ENCODE results near the gene SLC26A8. TPM values are rescaled to one million over a fixed set of nuclear protein-coding genes. Genes with fewer than 3 reads are reported as not detected.
A peak's percentile ranks its signal among the peaks of the same experiment; 100 is the strongest.

SLC26A8 gene
- total and polyA plus RNA-seq, 2 of the 13 experiments (the other 11 are each of a cell fraction or from before 2014, with no cell fraction given) = 0.46 TPM; not detected in 1

DNA sequence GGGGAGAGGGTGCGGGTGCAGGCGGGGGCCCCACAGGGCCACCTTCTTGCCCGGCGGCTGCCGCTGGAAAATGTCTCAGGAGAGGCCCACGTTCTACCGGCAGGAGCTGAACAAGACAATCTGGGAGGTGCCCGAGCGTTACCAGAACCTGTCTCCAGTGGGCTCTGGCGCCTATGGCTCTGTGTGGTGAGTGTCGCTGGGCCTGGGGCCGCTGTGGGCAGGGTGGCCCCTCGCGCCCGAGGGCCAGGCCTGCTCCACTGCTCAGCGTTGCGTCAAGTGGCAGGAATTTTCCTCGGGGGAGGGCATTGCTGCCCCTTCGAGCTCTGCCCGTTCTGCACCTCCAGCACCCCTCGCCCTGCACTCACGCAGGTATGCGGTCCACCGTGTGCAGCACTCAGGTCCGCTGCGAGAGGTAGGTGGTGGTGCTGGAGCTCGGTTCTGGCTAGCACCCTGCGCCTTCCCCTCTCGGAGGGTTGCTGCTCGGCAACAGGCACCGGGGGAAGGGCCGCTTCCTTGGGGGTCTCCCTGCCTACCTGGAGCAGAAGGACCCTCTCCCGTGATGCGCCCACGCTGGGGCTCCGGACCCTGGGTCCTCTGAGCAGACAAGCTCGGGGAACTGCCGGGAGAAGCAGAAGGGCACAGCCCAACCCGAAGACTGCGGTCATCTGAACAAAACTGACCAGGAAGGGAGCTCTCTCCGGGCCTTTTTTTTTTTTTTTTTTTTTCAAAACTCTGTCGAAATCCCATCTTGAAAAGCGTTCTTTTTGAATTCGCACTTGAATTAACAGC lies 3.8 kb upstream of the SLC26A8 start (continued):
- TF ChIP-seq, protein P1, sequence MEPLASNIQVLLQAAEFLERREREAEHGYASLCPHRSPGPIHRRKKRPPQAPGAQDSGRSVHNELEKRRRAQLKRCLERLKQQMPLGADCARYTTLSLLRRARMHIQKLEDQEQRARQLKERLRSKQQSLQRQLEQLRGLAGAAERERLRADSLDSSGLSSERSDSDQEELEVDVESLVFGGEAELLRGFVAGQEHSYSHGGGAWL (CRISPR knock-in tag; IDR thresholded peaks at IDR 0.05) = 0 out of 2 replicates have a peak, but pooled peaks have one; percentile 13
- no peak for TF ChIP-seq MTF1 (CRISPR knock-in tag; IDR thresholded peaks at IDR 0.05)
- peak; percentile 7; the same call in 1 of the 2 replicates for TF ChIP-seq RXRB (CRISPR knock-in tag; IDR thresholded peaks at IDR 0.05; ENCODE audit: borderline replicate concordance)
- TF ChIP-seq PAWR (CRISPR knock-in tag; IDR thresholded peaks at IDR 0.05; ENCODE audit: borderline replicate concordance) = no peak
- TF ChIP-seq, protein P2, sequence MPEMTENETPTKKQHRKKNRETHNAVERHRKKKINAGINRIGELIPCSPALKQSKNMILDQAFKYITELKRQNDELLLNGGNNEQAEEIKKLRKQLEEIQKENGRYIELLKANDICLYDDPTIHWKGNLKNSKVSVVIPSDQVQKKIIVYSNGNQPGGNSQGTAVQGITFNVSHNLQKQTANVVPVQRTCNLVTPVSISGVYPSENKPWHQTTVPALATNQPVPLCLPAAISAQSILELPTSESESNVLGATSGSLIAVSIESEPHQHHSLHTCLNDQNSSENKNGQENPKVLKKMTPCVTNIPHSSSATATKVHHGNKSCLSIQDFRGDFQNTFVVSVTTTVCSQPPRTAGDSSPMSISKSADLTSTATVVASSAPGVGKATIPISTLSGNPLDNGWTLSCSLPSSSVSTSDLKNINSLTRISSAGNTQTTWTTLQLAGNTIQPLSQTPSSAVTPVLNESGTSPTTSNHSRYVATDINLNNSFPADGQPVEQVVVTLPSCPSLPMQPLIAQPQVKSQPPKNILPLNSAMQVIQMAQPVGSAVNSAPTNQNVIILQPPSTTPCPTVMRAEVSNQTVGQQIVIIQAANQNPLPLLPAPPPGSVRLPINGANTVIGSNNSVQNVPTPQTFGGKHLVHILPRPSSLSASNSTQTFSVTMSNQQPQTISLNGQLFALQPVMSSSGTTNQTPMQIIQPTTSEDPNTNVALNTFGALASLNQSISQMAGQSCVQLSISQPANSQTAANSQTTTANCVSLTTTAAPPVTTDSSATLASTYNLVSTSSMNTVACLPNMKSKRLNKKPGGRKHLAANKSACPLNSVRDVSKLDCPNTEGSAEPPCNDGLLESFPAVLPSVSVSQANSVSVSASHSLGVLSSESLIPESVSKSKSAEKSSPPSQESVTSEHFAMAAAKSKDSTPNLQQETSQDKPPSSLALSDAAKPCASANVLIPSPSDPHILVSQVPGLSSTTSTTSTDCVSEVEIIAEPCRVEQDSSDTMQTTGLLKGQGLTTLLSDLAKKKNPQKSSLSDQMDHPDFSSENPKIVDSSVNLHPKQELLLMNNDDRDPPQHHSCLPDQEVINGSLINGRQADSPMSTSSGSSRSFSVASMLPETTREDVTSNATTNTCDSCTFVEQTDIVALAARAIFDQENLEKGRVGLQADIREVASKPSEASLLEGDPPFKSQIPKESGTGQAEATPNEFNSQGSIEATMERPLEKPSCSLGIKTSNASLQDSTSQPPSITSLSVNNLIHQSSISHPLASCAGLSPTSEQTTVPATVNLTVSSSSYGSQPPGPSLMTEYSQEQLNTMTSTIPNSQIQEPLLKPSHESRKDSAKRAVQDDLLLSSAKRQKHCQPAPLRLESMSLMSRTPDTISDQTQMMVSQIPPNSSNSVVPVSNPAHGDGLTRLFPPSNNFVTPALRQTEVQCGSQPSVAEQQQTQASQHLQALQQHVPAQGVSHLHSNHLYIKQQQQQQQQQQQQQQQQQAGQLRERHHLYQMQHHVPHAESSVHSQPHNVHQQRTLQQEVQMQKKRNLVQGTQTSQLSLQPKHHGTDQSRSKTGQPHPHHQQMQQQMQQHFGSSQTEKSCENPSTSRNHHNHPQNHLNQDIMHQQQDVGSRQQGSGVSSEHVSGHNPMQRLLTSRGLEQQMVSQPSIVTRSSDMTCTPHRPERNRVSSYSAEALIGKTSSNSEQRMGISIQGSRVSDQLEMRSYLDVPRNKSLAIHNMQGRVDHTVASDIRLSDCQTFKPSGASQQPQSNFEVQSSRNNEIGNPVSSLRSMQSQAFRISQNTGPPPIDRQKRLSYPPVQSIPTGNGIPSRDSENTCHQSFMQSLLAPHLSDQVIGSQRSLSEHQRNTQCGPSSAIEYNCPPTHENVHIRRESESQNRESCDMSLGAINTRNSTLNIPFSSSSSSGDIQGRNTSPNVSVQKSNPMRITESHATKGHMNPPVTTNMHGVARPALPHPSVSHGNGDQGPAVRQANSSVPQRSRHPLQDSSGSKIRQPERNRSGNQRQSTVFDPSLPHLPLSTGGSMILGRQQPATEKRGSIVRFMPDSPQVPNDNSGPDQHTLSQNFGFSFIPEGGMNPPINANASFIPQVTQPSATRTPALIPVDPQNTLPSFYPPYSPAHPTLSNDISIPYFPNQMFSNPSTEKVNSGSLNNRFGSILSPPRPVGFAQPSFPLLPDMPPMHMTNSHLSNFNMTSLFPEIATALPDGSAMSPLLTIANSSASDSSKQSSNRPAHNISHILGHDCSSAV (CRISPR knock-in tag; IDR thresholded peaks at IDR 0.05; ENCODE audit: borderline replicate concordance) = no peak
- TF ChIP-seq ZSCAN29 (CRISPR knock-in tag; conservative IDR thresholded peaks at IDR 0.05) = 0 out of 2 replicates have a peak, but pooled peaks have one; percentile 10
- no peak for TF ChIP-seq PHF5A (CRISPR knock-in tag; IDR thresholded peaks at IDR 0.05; ENCODE audit: low read depth, unreplicated experiment)
- TF ChIP-seq, protein P3, sequence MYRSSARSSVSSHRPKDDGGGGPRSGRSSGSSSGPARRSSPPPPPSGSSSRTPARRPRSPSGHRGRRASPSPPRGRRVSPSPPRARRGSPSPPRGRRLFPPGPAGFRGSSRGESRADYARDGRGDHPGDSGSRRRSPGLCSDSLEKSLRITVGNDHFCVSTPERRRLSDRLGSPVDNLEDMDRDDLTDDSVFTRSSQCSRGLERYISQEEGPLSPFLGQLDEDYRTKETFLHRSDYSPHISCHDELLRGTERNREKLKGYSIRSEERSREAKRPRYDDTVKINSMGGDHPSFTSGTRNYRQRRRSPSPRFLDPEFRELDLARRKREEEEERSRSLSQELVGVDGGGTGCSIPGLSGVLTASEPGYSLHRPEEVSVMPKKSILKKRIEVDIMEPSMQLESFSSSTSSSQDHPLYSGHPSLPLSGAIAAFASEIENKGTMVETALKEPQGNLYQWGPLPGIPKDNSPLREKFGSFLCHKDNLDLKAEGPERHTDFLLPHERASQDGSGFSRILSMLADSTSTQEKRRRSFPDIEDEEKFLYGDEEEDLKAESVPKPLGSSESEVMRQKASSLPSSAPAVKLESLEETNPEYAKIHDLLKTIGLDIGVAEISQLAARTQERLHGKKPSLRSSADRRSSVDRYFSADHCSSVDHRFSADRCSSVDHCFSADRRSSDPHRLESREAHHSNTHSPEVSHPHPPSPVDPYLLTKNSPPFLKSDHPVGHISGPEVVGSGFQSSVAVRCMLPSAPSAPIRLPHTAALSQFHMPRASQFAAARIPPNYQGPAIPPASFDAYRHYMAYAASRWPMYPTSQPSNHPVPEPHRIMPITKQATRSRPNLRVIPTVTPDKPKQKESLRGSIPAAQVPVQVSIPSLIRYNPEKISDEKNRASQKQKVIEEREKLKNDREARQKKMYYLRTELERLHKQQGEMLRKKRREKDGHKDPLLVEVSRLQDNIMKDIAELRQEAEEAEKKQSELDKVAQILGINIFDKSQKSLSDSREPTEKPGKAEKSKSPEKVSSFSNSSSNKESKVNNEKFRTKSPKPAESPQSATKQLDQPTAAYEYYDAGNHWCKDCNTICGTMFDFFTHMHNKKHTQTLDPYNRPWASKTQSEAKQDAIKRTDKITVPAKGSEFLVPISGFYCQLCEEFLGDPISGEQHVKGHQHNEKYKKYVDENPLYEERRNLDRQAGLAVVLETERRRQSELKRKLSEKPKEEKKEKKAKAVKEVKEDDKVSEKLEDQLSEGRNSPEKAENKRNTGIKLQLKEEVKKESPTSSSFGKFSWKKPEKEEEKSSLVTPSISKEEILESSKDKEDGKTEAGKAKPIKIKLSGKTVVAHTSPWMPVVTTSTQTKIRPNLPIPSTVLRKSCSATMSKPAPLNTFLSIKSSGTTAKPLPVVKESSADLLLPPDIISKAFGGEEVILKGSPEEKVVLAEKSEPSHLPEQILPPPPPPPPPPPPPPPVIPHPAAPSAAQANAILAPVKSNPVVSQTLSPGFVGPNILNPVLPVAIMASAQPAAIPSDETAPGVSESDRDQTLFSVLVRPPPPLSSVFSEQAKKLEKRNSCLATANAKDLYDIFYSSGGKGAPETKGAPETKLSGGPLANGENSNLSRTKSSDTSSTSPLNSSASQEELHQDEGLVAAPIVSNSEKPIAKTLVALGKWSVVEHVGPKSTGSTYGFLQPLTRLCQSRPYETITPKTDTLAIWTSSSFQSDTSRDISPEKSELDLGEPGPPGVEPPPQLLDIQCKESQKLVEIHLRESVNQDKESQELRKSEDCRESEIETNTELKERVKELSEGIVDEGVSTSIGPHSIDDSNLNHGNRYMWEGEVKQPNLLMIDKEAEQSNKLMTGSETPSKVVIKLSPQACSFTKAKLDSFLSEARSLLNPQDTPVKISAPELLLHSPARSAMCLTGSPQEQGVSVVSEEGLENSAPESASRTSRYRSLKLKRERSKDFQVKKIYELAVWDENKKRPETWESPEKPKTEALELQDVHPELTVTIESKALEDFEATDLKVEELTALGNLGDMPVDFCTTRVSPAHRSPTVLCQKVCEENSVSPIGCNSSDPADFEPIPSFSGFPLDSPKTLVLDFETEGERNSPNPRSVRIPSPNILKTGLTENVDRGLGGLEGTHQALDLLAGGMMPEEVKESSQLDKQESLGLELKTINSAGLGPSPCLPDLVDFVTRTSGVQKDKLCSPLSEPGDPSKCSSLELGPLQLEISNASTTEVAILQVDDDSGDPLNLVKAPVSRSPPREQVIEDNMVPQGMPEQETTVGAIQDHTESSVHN (CRISPR knock-in tag; IDR thresholded peaks at IDR 0.05) = no peak
- no peak for TF ChIP-seq ZNF749 (CRISPR knock-in tag; IDR thresholded peaks at IDR 0.05; ENCODE audit: borderline replicate concordance)
- no peak for TF ChIP-seq ZNF75D (CRISPR knock-in tag; IDR thresholded peaks at IDR 0.05; ENCODE audit: borderline replicate concordance)
- no peak for TF ChIP-seq HNRNPUL1 (IDR thresholded peaks at IDR 0.05; ENCODE audit: low read depth, low read length)
